Kidney (tissue), 14 donors: ENCODE measurements around the gene GPC3. TPM values are rescaled to one million over a fixed set of nuclear protein-coding genes. Genes with fewer than 3 reads are reported as not detected.

Experiments used
- DNase-seq, 5 donors: peaks; one replicate each; pipeline ENCODE4 v3.0.0-alpha.2; 2013 to 2020
- FAIRE-seq: peaks from 2 replicates; lab custom pipeline; 2012; peaks lifted over from hg19 to GRCh38; lab: Jason Lieb, UNC
- H3K27ac ChIP-seq, 2 donors: one replicate each; pipeline ENCODE4 v1.7.0; 2013; ENCODE audit warnings: low read depth in 2 of 2, low read length in 2 of 2, inconsistent platforms in 1 of 2
- H3K27me3 ChIP-seq: one replicate; pipeline ENCODE4 v1.7.1; 2013; ENCODE audit warnings: low read length, inconsistent platforms; ENCODE audit not compliant: control insufficient read depth, insufficient read depth
- H3K36me3 ChIP-seq, 3 donors: one replicate each; pipeline versions ENCODE4 v1.7.0 to v1.7.1; 2013; ENCODE audit warnings: low read length in 3 of 3, control low read depth in 1 of 3, inconsistent platforms in 1 of 3; ENCODE audit not compliant: insufficient read depth in 3 of 3, control insufficient read depth in 2 of 3
- H3K4me1 ChIP-seq, 3 donors: one replicate each; pipeline versions ENCODE4 v1.7.0 to v1.7.1; 2013; ENCODE audit warnings: low read length in 3 of 3, inconsistent platforms in 1 of 3, low read depth in 1 of 3; ENCODE audit not compliant: control insufficient read depth in 2 of 3, insufficient read depth in 2 of 3
- H3K4me3 ChIP-seq, 3 donors: one replicate each; pipeline versions ENCODE4 v1.7.0 to v1.8.1; 2013; ENCODE audit warnings: low read length in 3 of 3, control low read depth in 1 of 3, inconsistent platforms in 1 of 3
- H3K9ac ChIP-seq, 3 donors: one replicate each; pipeline versions ENCODE4 v1.7.0 to v1.7.1; 2013; ENCODE audit warnings: low read length in 3 of 3, control low read depth in 1 of 3, inconsistent platforms in 1 of 3
- H3K9me3 ChIP-seq, 3 donors: one replicate each; pipeline versions ENCODE4 v1.7.0 to v1.7.1; 2013; ENCODE audit warnings: low read length in 3 of 3, control low read depth in 1 of 3, inconsistent platforms in 1 of 3; ENCODE audit not compliant: control insufficient read depth in 2 of 3, insufficient read depth in 1 of 3
- CTCF ChIP-seq: IDR thresholded peaks from 3 replicates; pipeline ENCODE4 v1.5.1; 2012; ENCODE audit warnings: mild to moderate bottlenecking, moderate library complexity, borderline replicate concordance; ENCODE audit not compliant: insufficient read depth; ENCODE audit errors: extremely low read depth
- intact Hi-C: fragments of 100-400 bp; cut with DNase I; formaldehyde crosslinking; loops from one replicate; pipeline ENCODE4 v1.11.1; 2022
- polyA plus RNA-seq: library from polyadenylated mRNA; stranded (reverse); fragments of 350-450 nt; fragmentation: Illumina TruSeq; extraction: RNeasy Lipid Tissue Mini Kit (QIAGEN cat#74804); gene quantifications from one replicate; pipeline ENCODE4 v1.2.3, GENCODE V29; 2014; ENCODE audit warnings: low read depth, low replicate concordance; ENCODE audit not compliant: insufficient read depth
- total RNA-seq: library from RNA; stranded (reverse); fragmentation: NEBNext Ultra II Directional; extraction: Animal tissue kit (Norgen Biotek cat#: 25700); gene quantifications from one replicate; pipeline ENCODE4 v1.2.1, GENCODE V29; 2021
- donor health status: control.
- donor health status: control.
- donor health status: control.
- donor health status: control.
- donor health status: control.
- donor health status: DM: yes; HTN: yes; CAD: no.
- donor health status: Normal renal cell carcinoma (clear cell type).

GPC3 gene
- total and polyA plus RNA-seq, 2 donors from 2014 or later = 43.0 to 52.5 TPM

GRCh38 chrX:133754657-133755056 lies 230.7 kb downstream of the GPC3 start:
- intact Hi-C loops = no loop called here
- FAIRE-seq = no peak
- H3K36me3 ChIP-seq = peaks cover 0 to 3% (median 0%) of the 10 kb centered on the region in 3 donors
- H3K4me1 ChIP-seq = no peaks in the 10 kb centered on the region
- no peak overlapping the region for H3K4me3 ChIP-seq
- DNase-seq = no peak
- peaks cover 2% of the 10 kb centered on the region for H3K27me3 ChIP-seq
- TF ChIP-seq CTCF = no peak
- H3K9me3 ChIP-seq = no peaks in the 10 kb centered on the region
- H3K27ac ChIP-seq = no peak overlapping the region
- H3K9ac ChIP-seq = no peak overlapping the region

GRCh38 chrX:133749951-133750350 lies 235.4 kb downstream of the GPC3 start:
- peaks cover 0 to 2% (median 0%) of the 10 kb centered on the region in 3 donors for H3K9me3 ChIP-seq
- FAIRE-seq (no peak), DNase-seq (peak in 2 of 5 donors; percentile 10 to 14)
- H3K4me3 ChIP-seq = no peak overlapping the region
- H3K27ac ChIP-seq = no peak overlapping the region
- no peak overlapping the region for H3K9ac ChIP-seq
- H3K27me3 ChIP-seq = no peaks in the 10 kb centered on the region
- intact Hi-C loops = no loop called here
- peaks cover 0 to 3% (median 0%) of the 10 kb centered on the region in 3 donors for H3K36me3 ChIP-seq
- TF ChIP-seq CTCF = no peak
- H3K4me1 ChIP-seq = no peaks in the 10 kb centered on the region

GRCh38 chrX:133749370-133749769 lies 236.0 kb downstream of the GPC3 start:
- intact Hi-C loops = no loop called here
- Histone ChIP-seq H3K4me3 (no peak overlapping the region), H3K9me3 (peaks cover 0 to 2% (median 0%) of the 10 kb centered on the region in 3 donors), H3K9ac (no peak overlapping the region), H3K27ac (no peak overlapping the region), H3K4me1 (no peaks in the 10 kb centered on the region), H3K27me3 (no peaks in the 10 kb centered on the region), H3K36me3 (peaks cover 0 to 3% (median 0%) of the 10 kb centered on the region in 3 donors)
- FAIRE-seq (no peak), DNase-seq (no peak)
- TF ChIP-seq CTCF = no peak

- intact Hi-C loops = no loop called here
- Histone ChIP-seq H3K36me3 (no peaks in the 10 kb centered on the region), H3K9me3 (peaks cover 0 to 2% (median 0%) of the 10 kb centered on the region in 3 donors), H3K27me3 (no peaks in the 10 kb centered on the region), H3K9ac (no peak overlapping the region), H3K4me3 (no peak overlapping the region), H3K27ac (no peak overlapping the region), H3K4me1 (no peaks in the 10 kb centered on the region)
- FAIRE-seq (no peak), DNase-seq (peak in 1 of 5 donors; percentile 2)
- no peak for TF ChIP-seq CTCF
Measured at GRCh38 chrX:133747196-133747595, 238.2 kb downstream of the GPC3 start.
